Chondrocyte (in vitro differentiated cells): Measurements from ENCODE around the gene MKKS. TPM values are rescaled to one million over a fixed set of nuclear protein-coding genes. Genes with fewer than 3 reads are reported as not detected.

ENCODE experiments used
- DNase-seq: peaks from one replicate; pipeline ENCODE4 v3.0.0; 2021; ENCODE audit warnings: mixed read lengths, low spot score
- H3K27ac Mint-ChIP-seq: one replicate; pipeline ENCODE4 v1.8.0; 2021; ENCODE audit warnings: mild to moderate bottlenecking, moderate library complexity, mixed read lengths; ENCODE audit not compliant: unreplicated experiment
- H3K27me3 Mint-ChIP-seq: 2 replicates; pipeline ENCODE4 v1.8.0; 2021; ENCODE audit warnings: low read depth, mixed read lengths
- H3K36me3 Mint-ChIP-seq: 2 replicates; pipeline ENCODE4 v1.8.0; 2021; ENCODE audit warnings: low read depth, mixed read lengths
- H3K4me1 Mint-ChIP-seq: 2 replicates; pipeline ENCODE4 v1.8.0; 2021; ENCODE audit warnings: low read depth, mild to moderate bottlenecking, mixed read lengths
- H3K4me3 Mint-ChIP-seq: one replicate; pipeline ENCODE4 v1.8.0; 2021; ENCODE audit warnings: mild to moderate bottlenecking, moderate library complexity, mixed read lengths; ENCODE audit not compliant: unreplicated experiment
- H3K9me3 Mint-ChIP-seq: 2 replicates; pipeline ENCODE4 v1.8.0; 2021; ENCODE audit warnings: low read depth, mixed read lengths
- CTCF ChIP-seq: fragments of 200-600 bp; sonication (generic); IDR thresholded peaks from 2 replicates; pipeline ENCODE4 v1.5.0; 2021; ENCODE audit warnings: antibody characterized with exemption, mild to moderate bottlenecking, moderate library complexity
- long read RNA-seq: library from polyadenylated mRNA; stranded (forward); transcript quantifications from one replicate; pipeline ENCODE4 v2.0.0, GENCODE V29; 2021
- total RNA-seq: library from RNA; stranded (reverse); gene quantifications from 3 replicates; pipeline ENCODE4 v1.2.1, GENCODE V29; 2021

The MKKS gene
- 12.6 to 16.2 TPM (median 12.6 TPM) in 3 replicates for total RNA-seq
- long read RNA-seq, full-length matches to known transcripts: 44 of 79 reads
- long read RNA-seq, partial matches to known transcripts: 30 of 79 reads
- long read RNA-seq, other reads (novel, unspliced or antisense): 5 of 79 reads

DNA sequence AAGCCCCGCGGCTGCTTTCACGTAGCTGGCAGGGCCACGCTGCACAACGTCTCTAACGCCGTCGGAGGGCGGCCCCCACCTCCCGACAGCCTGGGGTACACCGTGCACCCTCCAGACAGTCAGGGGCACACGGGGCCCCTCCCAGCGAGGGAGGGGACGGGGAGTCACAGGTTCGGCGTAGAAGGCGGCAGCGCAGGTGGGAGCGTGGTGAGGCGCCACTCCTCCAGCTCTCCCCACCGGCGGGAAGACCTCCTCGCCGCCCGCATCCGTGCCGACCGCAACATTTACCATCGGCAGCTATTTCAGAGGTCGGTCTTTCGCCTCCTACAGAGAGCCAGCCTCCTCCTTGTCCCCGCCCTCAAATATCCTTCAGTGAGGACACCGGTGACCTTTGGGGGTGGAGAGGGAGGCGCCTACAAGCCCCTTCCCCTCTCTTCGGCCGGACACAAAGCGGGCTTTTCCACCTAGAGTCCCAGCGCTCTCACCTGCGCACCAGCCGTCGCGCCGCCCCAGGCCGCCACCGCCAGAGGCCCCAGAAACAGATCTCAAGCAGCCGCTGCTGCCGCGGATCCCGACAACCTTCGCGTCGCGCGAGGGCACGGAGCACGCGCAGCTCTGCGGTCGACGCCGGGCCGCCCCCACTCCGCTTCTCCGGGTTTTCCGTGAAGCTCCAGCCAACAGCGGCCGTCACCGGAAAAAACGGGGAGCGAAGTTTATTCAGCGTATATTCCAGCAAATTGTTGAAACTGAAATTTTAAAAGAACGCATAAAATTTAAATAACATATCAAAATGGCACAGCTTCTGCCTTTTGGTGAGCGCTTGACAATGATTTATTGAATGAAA is at the start of gene MKKS:
MKKS (minus strand) TSS at position 600 of the 844 bp plus-strand sequence. CDS start 20,708 bp downstream, outside the sequence.
- Mint-ChIP-seq H3K4me1 (peaks cover 22% of the 10 kb centered on the region), H3K27ac (peak within 1 kb of the TSS; percentile 96), H3K36me3 (peaks cover 2% of the 10 kb centered on the region), H3K27me3 (no peaks in the 10 kb centered on the region), H3K9me3 (no peaks in the 10 kb centered on the region), H3K4me3 (peak within 1 kb of the TSS; percentile 92)
- peak; percentile 95 for DNase-seq
- TF ChIP-seq CTCF: peak; percentile 54

DNA sequence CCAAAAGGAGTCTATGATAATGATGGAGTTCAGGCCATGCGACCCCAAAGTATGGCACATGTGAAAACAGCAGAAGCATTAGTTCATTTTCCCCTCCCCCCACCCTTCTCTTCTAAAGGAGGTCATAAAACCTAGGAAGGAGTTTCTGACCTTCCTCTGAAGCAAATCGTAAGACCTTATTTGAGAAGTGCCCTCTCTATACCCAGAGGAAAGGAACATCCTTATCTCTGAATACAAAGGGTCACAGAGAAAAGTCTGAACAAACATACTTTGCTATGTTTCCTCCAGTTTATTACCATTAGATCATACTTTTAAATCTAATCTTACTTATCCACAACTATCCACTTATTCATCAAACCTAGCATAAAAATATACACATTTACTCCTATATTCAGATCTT is 49.7 kb upstream of the MKKS start:
- no peak for TF ChIP-seq CTCF
- H3K36me3 Mint-ChIP-seq: peaks cover 2% of the 10 kb centered on the region
- DNase-seq: no peak
- no peaks in the 10 kb centered on the region for H3K27me3 Mint-ChIP-seq
- peaks cover 9% of the 10 kb centered on the region for H3K4me1 Mint-ChIP-seq
- no peak overlapping the region for H3K27ac Mint-ChIP-seq
- no peaks in the 10 kb centered on the region for H3K9me3 Mint-ChIP-seq
- H3K4me3 Mint-ChIP-seq: no peak overlapping the region

- H3K27me3 Mint-ChIP-seq: no peaks in the 10 kb centered on the region
- H3K4me1 Mint-ChIP-seq: no peaks in the 10 kb centered on the region
- peaks cover 2% of the 10 kb centered on the region for H3K36me3 Mint-ChIP-seq
- no peaks in the 10 kb centered on the region for H3K9me3 Mint-ChIP-seq
- TF ChIP-seq CTCF: no peak
- no peak overlapping the region for H3K27ac Mint-ChIP-seq
- H3K4me3 Mint-ChIP-seq: no peak overlapping the region
- no peak for DNase-seq
Observed at GRCh38 chr20:10481676-10482075, 47.7 kb upstream of the MKKS start.

DNA sequence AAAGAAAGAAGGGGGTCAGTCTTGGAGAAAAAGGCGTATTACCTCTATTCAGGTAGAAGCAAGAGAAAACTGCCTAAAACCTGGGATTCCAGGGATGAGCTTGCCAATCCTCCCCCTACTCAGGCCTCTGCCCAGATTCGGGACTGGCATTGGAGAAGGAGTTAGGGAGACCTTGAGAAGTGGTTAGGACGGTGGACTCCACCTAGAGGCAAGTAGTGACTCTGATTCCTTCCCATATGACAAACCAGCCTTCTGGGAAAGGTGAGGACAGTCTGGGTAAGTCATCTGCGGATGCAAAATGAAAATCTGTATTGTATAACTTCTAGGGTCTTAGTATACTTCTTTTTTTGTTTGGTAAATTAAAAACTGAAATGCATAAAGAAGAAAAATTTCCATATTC is 44.9 kb upstream of the MKKS start:
- H3K4me3 Mint-ChIP-seq: no peak overlapping the region
- no peaks in the 10 kb centered on the region for H3K36me3 Mint-ChIP-seq
- TF ChIP-seq CTCF: no peak
- H3K9me3 Mint-ChIP-seq: no peaks in the 10 kb centered on the region
- H3K27me3 Mint-ChIP-seq: no peaks in the 10 kb centered on the region
- no peak overlapping the region for H3K27ac Mint-ChIP-seq
- peaks cover 8% of the 10 kb centered on the region for H3K4me1 Mint-ChIP-seq
- no peak for DNase-seq

GRCh38 chr20:10478205-10478604 is 44.2 kb upstream of the MKKS start:
- no peaks in the 10 kb centered on the region for H3K36me3 Mint-ChIP-seq
- TF ChIP-seq CTCF: no peak
- H3K27me3 Mint-ChIP-seq: no peaks in the 10 kb centered on the region
- no peaks in the 10 kb centered on the region for H3K9me3 Mint-ChIP-seq
- no peak overlapping the region for H3K4me3 Mint-ChIP-seq
- no peak for DNase-seq
- no peak overlapping the region for H3K27ac Mint-ChIP-seq
- peaks cover 11% of the 10 kb centered on the region for H3K4me1 Mint-ChIP-seq
